A549 (cell line): ENCODE data around the gene SDE2.
"Not testable (repeated sequence)": the region's sequence is repeated elsewhere in the genome, so short reads cannot be mapped to it uniquely, and the experiment has no call there.

Experiments used
- CBX2 ChIP-seq: fragments of 200-600 bp; sonication (generic); IDR thresholded peaks from 2 replicates; pipeline ENCODE4 v1.6.1; 2016; ENCODE audit warnings: low read depth, mild to moderate bottlenecking, borderline replicate concordance
- CTCF ChIP-seq: fragments of >200 bp; sonication (Bioruptor Twin); formaldehyde crosslinking; IDR thresholded peaks from 3 replicates; pipeline ENCODE4 v1.5.1; 2016
- ELK1 ChIP-seq: fragments of 150-350 bp; IDR thresholded peaks from 2 replicates; pipeline ENCODE4 v1.6.1; 2014; ENCODE audit warnings: low read depth, mild to moderate bottlenecking, low read length
- EP300 ChIP-seq, 2 experiments: fragments of >200 bp; sonication (Bioruptor Twin); formaldehyde crosslinking; IDR thresholded peaks; 2 replicates in 1 of 2; 3 replicates in 1 of 2; pipeline ENCODE4 v1.6.1; 2016 to 2017
- FOXS1 ChIP-seq: fragments of 250-450 bp; sonication (Bioruptor Pico); IDR thresholded peaks from 2 replicates; pipeline ENCODE4 v1.5.0; 2020; ENCODE audit warnings: mild to moderate bottlenecking, moderate library complexity
- HEYL ChIP-seq: fragments of 250-450 bp; sonication (Bioruptor Pico); IDR thresholded peaks from 2 replicates; pipeline ENCODE4 v1.8.0; 2021; ENCODE audit warnings: mild to moderate bottlenecking, moderate library complexity
- JUNB ChIP-seq: fragments of >200 bp; sonication (Bioruptor Twin); formaldehyde crosslinking; IDR thresholded peaks from 2 replicates; pipeline ENCODE4 v1.6.1; 2016
- KDM1A ChIP-seq: fragments of 200-600 bp; sonication (generic); IDR thresholded peaks from 2 replicates; pipeline ENCODE4 v1.6.1; 2016; ENCODE audit warnings: low read depth, mild to moderate bottlenecking
- PHF8 ChIP-seq: fragments of 200-600 bp; sonication (generic); IDR thresholded peaks from 2 replicates; pipeline ENCODE4 v1.6.1; 2016; ENCODE audit warnings: low read depth, mild to moderate bottlenecking, antibody characterized with exemption, moderate library complexity, borderline replicate concordance
- POLR2A ChIP-seq: IDR thresholded peaks from 2 replicates; pipeline ENCODE4 v1.6.1; 2012; ENCODE audit warnings: mild to moderate bottlenecking, low read length
- RAD21 ChIP-seq, 2 experiments: fragments of >200 bp in 1 of 2; sonication (Bioruptor Twin) in 1 of 2; formaldehyde crosslinking in 1 of 2; IDR thresholded peaks in 1 of 2; conservative IDR thresholded peaks in 1 of 2; 2 replicates in 1 of 2; 3 replicates in 1 of 2; pipeline ENCODE4 v1.6.1; 2012 to 2018; ENCODE audit warnings: inconsistent platforms in 1 of 2
- RARB ChIP-seq: fragments of 250-450 bp; sonication (Bioruptor Pico); IDR thresholded peaks from 2 replicates; pipeline ENCODE4 v1.8.0; 2021; ENCODE audit warnings: mild to moderate bottlenecking, moderate library complexity
- REST ChIP-seq: fragments of 200-600 bp; sonication (generic); IDR thresholded peaks from 2 replicates; pipeline ENCODE4 v1.6.1; 2016; ENCODE audit warnings: antibody characterized with exemption, mild to moderate bottlenecking, moderate library complexity

- not testable (repeated sequence) for TF ChIP-seq REST; PHF8; KDM1A; CTCF; CBX2; POLR2A; RAD21 (conservative IDR thresholded peaks at IDR 0.05 in 1 of 2, IDR thresholded peaks at IDR 0.05 in 1 of 2); FOXS1 (CRISPR knock-in tag); ELK1; EP300 (IDR thresholded peaks at IDR 0.05); JUNB; RARB; HEYL (CRISPR knock-in tag)
Measured at GRCh38 chr1:225969751-225970150, 29.4 kb downstream of the SDE2 start.
